HT-29 (cell line): ENCODE measurements around the gene HUWE1. TPM values are rescaled to one million over a fixed set of nuclear protein-coding genes. Genes with fewer than 3 reads are reported as not detected.

ENCODE experiments used
- DNase-seq: peaks from one replicate; pipeline ENCODE4 v3.0.0-alpha.2; 2015; ENCODE audit warnings: low spot score
- total RNA-seq: library from RNA; depleted of rRNA; stranded (reverse); fragments of >200 nt; shearing (Covaris generic); gene quantifications from 2 replicates; pipeline ENCODE4 v1.2.3, GENCODE V29; 2014

HUWE1 gene
- total RNA-seq, 1 experiment from 2014 or later: 123 TPM

DNA sequence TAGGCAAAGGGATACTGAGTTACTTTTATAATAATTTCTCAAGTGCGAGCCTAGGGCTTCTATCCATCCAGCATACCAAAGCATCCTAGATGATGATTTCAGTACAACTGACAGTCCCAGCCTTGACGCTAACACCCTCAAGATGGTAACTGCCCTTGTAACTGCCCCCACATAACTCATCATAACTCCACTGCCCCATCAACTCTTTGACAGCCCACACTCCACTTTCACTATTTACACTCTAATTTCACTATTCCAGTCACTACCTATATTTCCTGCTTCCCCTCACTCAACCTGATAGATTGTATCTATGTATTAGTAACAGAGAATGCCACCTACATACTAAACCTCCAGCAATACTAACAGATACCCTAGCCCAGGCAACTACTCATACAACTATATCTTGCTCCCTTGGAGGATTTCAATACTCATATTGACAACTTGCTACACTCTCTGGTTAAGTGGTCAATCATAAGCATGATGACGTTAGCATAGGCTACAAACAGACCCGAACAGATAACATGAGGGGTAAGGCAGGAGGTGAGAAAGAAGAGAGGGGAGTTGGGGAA, 65.0 kb downstream of the HUWE1 start:
- DNase-seq: no peak

GRCh38 chrX:53616946-53617345, 69.6 kb downstream of the HUWE1 start:
- DNase-seq: no peak

- DNase-seq: no peak
These were observed 80.1 kb downstream of the HUWE1 start for GRCh38 chrX:53606456-53606855.

- DNase-seq: no peak
These were observed 81.5 kb downstream of the HUWE1 start for GRCh38 chrX:53605004-53605403.

GRCh38 chrX:53599781-53600396, 86.6 kb downstream of the HUWE1 start:
- no peak for DNase-seq

DNA sequence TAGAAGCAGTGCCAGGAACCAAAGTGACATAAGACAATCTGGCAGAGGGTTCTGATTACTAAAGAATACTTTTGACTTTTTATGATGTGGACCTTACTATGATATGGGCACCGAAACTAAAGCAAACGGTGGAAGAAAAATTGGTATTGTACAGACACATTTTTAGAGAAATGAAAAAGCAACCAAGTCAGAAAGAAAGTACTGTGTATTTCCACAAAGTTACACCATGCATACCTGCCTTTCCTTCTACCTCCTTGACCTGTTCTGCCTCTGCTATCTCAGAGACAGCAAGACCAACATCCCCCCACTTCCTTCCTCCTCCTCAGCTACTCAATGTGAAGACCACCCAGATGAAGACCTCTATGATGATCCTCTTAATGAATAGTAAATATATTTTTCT, 88.3 kb downstream of the HUWE1 start:
- no peak for DNase-seq

- DNase-seq: no peak
These were observed 91.2 kb downstream of the HUWE1 start for GRCh38 chrX:53595266-53595810.

GRCh38 chrX:53594354-53594753, 92.2 kb downstream of the HUWE1 start:
- no peak for DNase-seq

- no peak for DNase-seq
These were observed 98.6 kb downstream of the HUWE1 start for GRCh38 chrX:53587795-53588420.

- no peak for DNase-seq
These were observed 101.6 kb downstream of the HUWE1 start for GRCh38 chrX:53584891-53585290.

- no peak for DNase-seq
These were observed 102.9 kb downstream of the HUWE1 start for GRCh38 chrX:53583571-53583970.

DNA sequence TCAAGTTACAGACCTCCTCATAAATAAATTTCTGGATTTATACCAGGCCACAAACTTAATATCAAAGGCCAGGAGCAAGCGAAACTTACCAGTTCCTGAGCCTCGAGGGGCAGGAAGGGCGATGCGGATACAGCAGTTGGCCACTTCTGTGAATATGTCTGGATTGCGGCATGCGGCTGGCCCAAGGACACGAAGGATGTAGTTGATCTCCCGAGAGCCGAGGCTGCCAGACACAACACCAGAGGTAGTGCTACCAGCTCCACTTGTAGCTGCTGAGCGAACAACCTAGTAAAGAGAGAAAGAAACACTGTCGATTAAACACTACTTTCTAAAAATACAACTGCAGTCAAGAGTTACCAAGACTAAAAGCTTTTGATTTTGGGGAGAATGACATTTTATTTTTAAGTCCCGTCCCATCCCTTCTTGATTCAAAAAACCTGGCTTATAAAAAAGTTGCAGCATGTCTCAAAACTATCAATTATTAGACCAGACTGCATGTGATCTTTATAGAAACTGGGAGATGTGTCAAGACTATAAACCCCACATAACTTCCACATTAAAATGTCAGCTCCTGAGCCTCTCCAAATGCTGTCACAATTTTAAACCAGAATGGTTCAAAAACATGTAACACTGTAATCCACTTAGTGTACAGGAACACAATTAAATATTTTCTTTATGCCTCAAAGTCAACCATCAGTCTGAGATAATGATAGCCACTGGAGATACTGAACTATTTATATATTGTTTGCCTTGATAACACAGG, 105.6 kb downstream of the HUWE1 start:
- DNase-seq: no peak

- no peak for DNase-seq
These were observed 115.0 kb downstream of the HUWE1 start for GRCh38 chrX:53571494-53571893.

DNA sequence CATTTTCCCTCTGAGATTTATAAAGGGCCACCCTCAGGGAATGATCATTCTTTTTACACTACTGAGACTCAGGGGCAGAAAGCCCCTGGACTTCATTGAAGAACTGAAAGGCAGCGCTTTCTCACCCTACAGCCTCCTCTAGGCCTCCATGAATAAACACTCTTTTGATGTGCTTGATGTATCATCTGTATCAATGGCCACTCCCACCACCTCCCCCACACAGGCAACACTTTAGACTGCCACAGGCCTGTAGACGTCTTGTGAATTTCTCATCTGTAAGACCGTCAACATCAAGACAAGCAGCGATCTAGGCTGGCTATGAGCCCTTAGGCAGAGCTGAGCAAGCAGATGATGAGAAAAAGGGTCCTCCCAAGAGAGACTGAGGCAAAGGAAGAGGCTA, 123.2 kb downstream of the HUWE1 start:
- DNase-seq: no peak

GRCh38 chrX:53561912-53562311, 124.6 kb downstream of the HUWE1 start:
- DNase-seq: no peak

DNA sequence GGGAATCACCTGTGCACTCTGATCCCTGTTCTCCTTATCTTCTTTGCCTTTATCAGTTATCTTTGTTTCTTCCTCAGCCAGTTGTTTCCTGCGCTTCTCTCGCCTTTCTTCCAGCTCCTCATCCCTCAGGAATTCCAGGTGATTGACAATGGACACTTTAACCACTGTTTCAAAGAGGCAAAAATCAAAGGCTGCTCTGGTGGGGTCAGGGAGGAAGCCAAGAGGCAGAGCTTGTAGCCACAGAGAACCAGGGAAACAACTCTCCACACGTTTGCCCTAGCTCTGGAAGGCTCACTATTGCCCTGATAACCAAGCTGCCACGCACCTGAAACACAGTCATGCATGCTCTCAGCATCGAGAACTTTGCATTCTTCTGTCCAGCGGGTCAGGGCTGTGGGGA, 127.9 kb downstream of the HUWE1 start:
- no peak for DNase-seq

GRCh38 chrX:53556868-53557267, 129.7 kb downstream of the HUWE1 start:
- DNase-seq: no peak

GRCh38 chrX:53550756-53551463, 135.6 kb downstream of the HUWE1 start:
- DNase-seq: no peak

DNA sequence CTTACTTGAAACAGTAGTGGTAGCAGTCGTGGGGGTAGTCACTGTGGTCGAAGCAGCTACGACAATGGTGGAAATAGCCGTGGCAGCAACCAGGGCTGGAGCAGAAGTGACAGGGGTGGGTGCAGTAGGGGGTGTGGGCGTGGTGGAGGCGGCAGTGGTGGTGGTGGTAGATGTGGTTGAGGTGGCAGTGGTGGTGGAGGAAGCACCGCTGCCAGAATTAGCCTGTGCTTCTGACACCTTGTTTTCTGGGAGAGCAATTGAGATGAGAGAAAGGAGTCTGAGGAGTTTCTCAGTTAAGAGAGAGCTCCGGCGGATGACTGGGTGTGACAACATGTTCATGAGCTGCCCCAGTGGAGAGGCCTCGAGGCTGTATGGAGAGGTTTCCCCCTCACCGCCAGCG, 138.9 kb downstream of the HUWE1 start:
- no peak for DNase-seq

- peak; percentile 6 for DNase-seq
These were observed 141.6 kb downstream of the HUWE1 start for GRCh38 chrX:53544936-53545335.

GRCh38 chrX:53538781-53539180, 147.7 kb downstream of the HUWE1 start:
- DNase-seq: no peak
